Stimulated activated CD4-positive, alpha-beta T cell treated with anti-CD3 and anti-CD28 coated beads, Interleukin-15, amount 100 ng/mL, for 48 hours (primary cell): ENCODE results near the gene ECE1.

Experiments used
- DNase-seq, 2 donors: peaks; one replicate each; pipeline ENCODE4 v3.0.0-alpha.2; 2020; ENCODE audit warnings: low read depth in 2 of 2

Gene ECE1

GRCh38 chr1:21289700-21290545 lies at the start of gene ECE1:
TSS of gene ECE1 (minus strand) at chr1:21290463. CDS start at chr1:21290414, 49 bp downstream.
- no peak for DNase-seq

GRCh38 chr1:21339356-21340229 lies 49.3 kb upstream of the ECE1 start:
- DNase-seq: no peak

- no peak for DNase-seq
These were observed 48.5 kb upstream of the ECE1 start for GRCh38 chr1:21338573-21339355.

GRCh38 chr1:21337928-21338572 lies 47.8 kb upstream of the ECE1 start:
- DNase-seq: no peak

GRCh38 chr1:21337454-21337927 lies 47.2 kb upstream of the ECE1 start:
- no peak for DNase-seq

- DNase-seq: no peak
These were observed 46.8 kb upstream of the ECE1 start for GRCh38 chr1:21337010-21337437.

- no peak for DNase-seq
These were observed 45.5 kb upstream of the ECE1 start for GRCh38 chr1:21335750-21336224.

- no peak for DNase-seq
These were observed 44.9 kb upstream of the ECE1 start for GRCh38 chr1:21335088-21335691.

GRCh38 chr1:21334214-21335087 lies 44.2 kb upstream of the ECE1 start:
- peak; percentile 51 to 59 for DNase-seq

GRCh38 chr1:21333824-21334213 lies 43.6 kb upstream of the ECE1 start:
- DNase-seq: no peak

GRCh38 chr1:21332554-21333311 lies 42.5 kb upstream of the ECE1 start:
- DNase-seq: no peak

- DNase-seq: no peak
These were observed 41.7 kb upstream of the ECE1 start for GRCh38 chr1:21331752-21332478.

GRCh38 chr1:21330544-21330943 lies 40.3 kb upstream of the ECE1 start:
- no peak for DNase-seq

- DNase-seq: no peak
These were observed 39.1 kb upstream of the ECE1 start for GRCh38 chr1:21329209-21329844.

- DNase-seq: no peak
These were observed 37.5 kb upstream of the ECE1 start for GRCh38 chr1:21327566-21328323.

- DNase-seq: no peak
These were observed 36.6 kb upstream of the ECE1 start for GRCh38 chr1:21326861-21327344.
